A673 (cell line): ENCODE data around the gene KRT17. TPM values are rescaled to one million over a fixed set of nuclear protein-coding genes. Genes with fewer than 3 reads are reported as not detected.

Experiments used
- BruUV-seq: library from RNA; stranded (reverse); fragments of 400-500 nt; replicated peaks from 2 replicates; lab custom pipeline; 2021; lab: Mats Ljungman, UMichigan
- CTCF ChIA-PET: fragments of 300-600 bp; sonication (Branson Sonifier 250); formaldehyde crosslinking; loops from one replicate; lab custom pipeline; 2022; ENCODE audit warnings: antibody characterized with exemption; lab: Charles Lee
- POLR2A ChIA-PET: fragments of 300-600 bp; sonication (Branson Sonifier 250); formaldehyde crosslinking; loops from one replicate; lab custom pipeline; 2022; ENCODE audit warnings: antibody characterized with exemption; ENCODE audit not compliant: low non-redundant PET; lab: Charles Lee
- DNase-seq: peaks from one replicate; pipeline ENCODE4 v3.0.0-alpha.2; 2015; ENCODE audit warnings: low spot score
- H3K27ac ChIP-seq: fragments of 200-600 bp; sonication (generic); 2 replicates; pipeline ENCODE4 v1.5.1; 2016; ENCODE audit warnings: mixed run types, low read depth, mild to moderate bottlenecking, mixed read lengths, antibody characterized with exemption, low read length; ENCODE audit not compliant: poor library complexity, severe bottlenecking
- H3K27me3 ChIP-seq: fragments of 200-600 bp; sonication (generic); replicated peaks from 2 replicates; pipeline ENCODE4 v1.6.1; 2017; ENCODE audit warnings: mixed run types, low read depth, mild to moderate bottlenecking, mixed read lengths, antibody characterized with exemption, low read length; ENCODE audit not compliant: insufficient read depth, poor library complexity
- H3K36me3 ChIP-seq: fragments of 200-600 bp; sonication (generic); 2 replicates; pipeline ENCODE4 v1.6.1; 2016; ENCODE audit warnings: mixed run types, mild to moderate bottlenecking, mixed read lengths, antibody characterized with exemption, low read length; ENCODE audit not compliant: insufficient read depth, poor library complexity, severe bottlenecking
- H3K4me1 ChIP-seq: fragments of 200-600 bp; sonication (generic); 2 replicates; pipeline ENCODE4 v1.6.1; 2017; ENCODE audit warnings: mixed run types, mild to moderate bottlenecking, mixed read lengths, antibody characterized with exemption, low read length; ENCODE audit not compliant: insufficient read depth, poor library complexity, severe bottlenecking
- H3K4me3 ChIP-seq: fragments of 200-600 bp; sonication (generic); 2 replicates; pipeline ENCODE4 v1.5.1; 2016; ENCODE audit warnings: low read depth, mixed run types, mild to moderate bottlenecking, mixed read lengths, low read length; ENCODE audit not compliant: poor library complexity, severe bottlenecking
- H3K9me3 ChIP-seq: fragments of 200-600 bp; sonication (generic); 2 replicates; pipeline ENCODE4 v1.6.1; 2016; ENCODE audit warnings: mixed run types, low read depth, mild to moderate bottlenecking, mixed read lengths, antibody characterized with exemption, low read length; ENCODE audit not compliant: poor library complexity, severe bottlenecking
- CTCF ChIP-seq: fragments of 300-800, 200-600 bp; sonication (generic); conservative IDR thresholded peaks from 2 replicates; pipeline ENCODE4 v1.5.1; 2017; ENCODE audit warnings: low read depth, mild to moderate bottlenecking, antibody characterized with exemption, low read length, moderate library complexity, mixed read lengths
- EZH2 ChIP-seq: fragments of 200-600 bp; sonication (generic); IDR thresholded peaks from 2 replicates; pipeline ENCODE4 v1.6.1; 2017; ENCODE audit warnings: borderline replicate concordance, low read depth, mild to moderate bottlenecking, mixed read lengths, antibody characterized with exemption, low read length; ENCODE audit not compliant: poor library complexity, severe bottlenecking
- intact Hi-C: fragments of 100-400 bp; cut with micrococcal nuclease; formaldehyde crosslinking; loops from one replicate; pipeline ENCODE4 v1.10.0; 2022; ENCODE audit not compliant: unreplicated experiment
- total RNA-seq: library from RNA; stranded (reverse); gene quantifications from 2 replicates; pipeline ENCODE4 v1.2.3, GENCODE V29; 2021

KRT17 gene
- total RNA-seq, 1 experiment from 2014 or later, result 54.1 TPM

DNA sequence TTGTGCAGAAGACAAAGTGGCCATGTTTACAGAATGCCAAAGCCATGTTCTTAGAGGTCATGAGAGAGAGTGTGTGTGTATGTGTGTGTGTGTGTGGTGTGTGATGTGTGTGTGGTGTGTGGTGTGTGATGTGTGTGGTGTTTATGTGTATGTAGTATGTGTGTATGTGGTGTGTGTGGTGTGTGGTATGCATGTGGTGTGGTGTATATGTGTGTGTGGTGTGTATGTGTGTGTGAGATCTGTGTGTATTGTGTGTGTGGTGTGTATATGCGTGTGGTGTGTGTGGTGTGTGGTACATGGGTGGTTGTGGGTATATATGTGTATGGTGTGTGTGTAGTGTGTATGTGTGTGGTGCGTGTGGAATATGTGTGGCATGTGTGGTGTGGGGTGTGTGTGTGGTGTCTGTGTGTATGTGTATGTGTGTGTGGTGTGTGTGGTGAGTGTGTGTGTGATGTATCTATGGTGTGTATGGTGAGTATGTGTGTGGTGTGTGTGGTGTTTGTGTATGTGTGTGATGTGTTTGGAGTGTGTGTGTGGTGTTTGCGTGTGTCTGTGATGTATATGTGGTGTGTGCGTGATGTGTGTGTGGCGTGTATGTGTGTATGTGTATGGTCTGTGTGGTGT is 8.2 kb upstream of the KRT17 start:
- POLR2A ChIA-PET, result no interaction called here
- Histone ChIP-seq H3K36me3 (no peaks in the 10 kb centered on the region), H3K9me3 (no peaks in the 10 kb centered on the region), H3K27me3 (no peaks in the 10 kb centered on the region), H3K4me1 (peaks cover 15% of the 10 kb centered on the region), H3K4me3 (no peak overlapping the region), H3K27ac (no peak overlapping the region)
- BruUV-seq, result no TSS peak
- DNase-seq, result no peak
- CTCF ChIA-PET, result no interaction called here
- intact Hi-C loops, result no loop called here
- TF ChIP-seq CTCF, result no peak
- no peak for TF ChIP-seq EZH2

DNA sequence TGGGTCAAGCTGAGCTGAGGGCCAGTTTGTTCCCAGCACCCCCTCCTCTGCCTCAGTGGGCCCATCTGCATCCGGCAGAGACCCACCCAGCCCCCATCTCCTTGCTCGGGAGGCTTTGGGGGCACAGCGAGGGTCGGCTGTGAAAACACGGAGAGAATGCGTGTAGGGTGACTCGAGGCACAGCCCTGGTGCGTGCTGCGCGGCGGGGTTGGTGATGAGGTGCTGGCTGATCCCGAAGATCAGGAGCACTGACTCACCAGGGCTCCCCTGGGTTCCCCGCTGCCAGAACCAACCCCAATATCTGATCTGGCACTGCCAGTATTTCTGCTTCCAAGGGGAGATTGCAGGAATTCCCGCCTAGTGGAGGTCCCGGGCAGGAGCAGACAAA is 7.5 kb upstream of the KRT17 start:
- Histone ChIP-seq H3K27ac (no peak overlapping the region), H3K4me1 (peaks cover 15% of the 10 kb centered on the region), H3K9me3 (no peaks in the 10 kb centered on the region), H3K4me3 (no peak overlapping the region), H3K27me3 (no peaks in the 10 kb centered on the region), H3K36me3 (no peaks in the 10 kb centered on the region)
- ChIA-PET POLR2A (no interaction called here), CTCF (no interaction called here)
- no peak for DNase-seq
- BruUV-seq, result no TSS peak
- intact Hi-C loops, result no loop called here
- TF ChIP-seq EZH2, result no peak
- TF ChIP-seq CTCF, result no peak

GRCh38 chr17:41631025-41631897 is 6.9 kb upstream of the KRT17 start:
- no peaks in the 10 kb centered on the region for H3K27me3 ChIP-seq
- BruUV-seq, result no TSS peak
- peaks cover 15% of the 10 kb centered on the region for H3K4me1 ChIP-seq
- no peaks in the 10 kb centered on the region for H3K36me3 ChIP-seq
- no peak overlapping the region for H3K27ac ChIP-seq
- no peak for DNase-seq
- H3K4me3 ChIP-seq, result no peak overlapping the region
- no peaks in the 10 kb centered on the region for H3K9me3 ChIP-seq
- TF ChIP-seq CTCF, result no peak
- TF ChIP-seq EZH2, result no peak
- ChIA-PET POLR2A (no interaction called here), CTCF (no interaction called here)
- intact Hi-C loops, result no loop called here
